Astrocyte (in vitro differentiated cells and primary cell): ENCODE results near the gene FICD. TPM values are rescaled to one million over a fixed set of nuclear protein-coding genes. Genes with fewer than 3 reads are reported as not detected.
A peak's percentile ranks its signal among the peaks of the same experiment; 100 is the strongest.

Source experiments
- DNase-seq: peaks from one replicate; pipeline ENCODE4 v3.0.0-alpha.2; 2010; ENCODE audit warnings: low read depth
- FAIRE-seq: peaks from 2 replicates; lab custom pipeline; 2011; peaks lifted over from hg19 to GRCh38; lab: Jason Lieb, UNC
- H2AFZ ChIP-seq: 2 replicates; pipeline ENCODE4 v1.6.0; 2012; ENCODE audit warnings: low read depth, low read length, inconsistent platforms
- H3K27ac ChIP-seq: 2 replicates; pipeline ENCODE4 v1.5.1; 2011; ENCODE audit warnings: low read depth, low read length, inconsistent platforms
- H3K27me3 ChIP-seq: 2 replicates; pipeline ENCODE4 v1.6.0; 2011; ENCODE audit warnings: low read length, inconsistent platforms; ENCODE audit not compliant: insufficient read depth
- H3K36me3 ChIP-seq: 2 replicates; pipeline ENCODE4 v1.5.1; 2011; ENCODE audit warnings: low read length, inconsistent platforms; ENCODE audit not compliant: insufficient read depth
- H3K4me1 ChIP-seq: 2 replicates; pipeline ENCODE4 v1.5.1; 2011; ENCODE audit warnings: low read length, inconsistent platforms; ENCODE audit not compliant: insufficient read depth
- H3K4me2 ChIP-seq: 2 replicates; pipeline ENCODE4 v1.6.0; 2012; ENCODE audit warnings: low read length, inconsistent platforms
- H3K4me3 ChIP-seq: 2 replicates; pipeline ENCODE4 v1.5.1; 2011; ENCODE audit warnings: low read depth, mild to moderate bottlenecking, low read length, inconsistent platforms; ENCODE audit not compliant: insufficient read depth
- H3K79me2 ChIP-seq: 2 replicates; pipeline ENCODE4 v1.6.0; 2012; ENCODE audit warnings: mild to moderate bottlenecking, low read length, inconsistent platforms; ENCODE audit not compliant: insufficient read depth
- H3K9ac ChIP-seq: 2 replicates; pipeline ENCODE4 v1.6.0; 2012; ENCODE audit warnings: mild to moderate bottlenecking, low read length, inconsistent platforms
- H3K9me3 ChIP-seq: 2 replicates; pipeline ENCODE4 v1.5.1; 2012; ENCODE audit warnings: low read depth, mild to moderate bottlenecking, low read length, inconsistent platforms; ENCODE audit not compliant: insufficient read depth
- H4K20me1 ChIP-seq: 2 replicates; pipeline ENCODE4 v1.6.0; 2012; ENCODE audit warnings: low read length, inconsistent platforms; ENCODE audit not compliant: insufficient read depth
- H3K27ac Mint-ChIP-seq: one replicate; pipeline ENCODE4 v1.8.0; 2021; ENCODE audit warnings: mild to moderate bottlenecking, mixed read lengths; ENCODE audit not compliant: unreplicated experiment
- H3K27me3 Mint-ChIP-seq: one replicate; pipeline ENCODE4 v1.8.0; 2021; ENCODE audit warnings: low read depth, mixed read lengths; ENCODE audit not compliant: unreplicated experiment
- H3K36me3 Mint-ChIP-seq: one replicate; pipeline ENCODE4 v1.8.0; 2021; ENCODE audit warnings: low read depth, mixed read lengths; ENCODE audit not compliant: unreplicated experiment
- H3K4me1 Mint-ChIP-seq: one replicate; pipeline ENCODE4 v1.8.0; 2021; ENCODE audit warnings: low read depth, mixed read lengths; ENCODE audit not compliant: unreplicated experiment
- H3K4me3 Mint-ChIP-seq: one replicate; pipeline ENCODE4 v1.8.0; 2021; ENCODE audit warnings: mild to moderate bottlenecking, moderate library complexity, mixed read lengths; ENCODE audit not compliant: unreplicated experiment
- H3K9me3 Mint-ChIP-seq: one replicate; pipeline ENCODE4 v1.8.0; 2021; ENCODE audit warnings: mild to moderate bottlenecking, mixed read lengths; ENCODE audit not compliant: unreplicated experiment
- EZH2 ChIP-seq: IDR thresholded peaks from 2 replicates; pipeline ENCODE4 v1.6.1; 2012; ENCODE audit warnings: mild to moderate bottlenecking, low read length, inconsistent platforms; ENCODE audit not compliant: insufficient read depth
- total RNA-seq: library from RNA; stranded (reverse); gene quantifications from 2 replicates; pipeline ENCODE4 v1.2.1, GENCODE V29; 2021
- TF ChIP-seq, protein P1 (sequence below): IDR thresholded peaks from 2 replicates; pipeline ENCODE4 v1.5.1; 2011; ENCODE audit warnings: low read depth, mild to moderate bottlenecking, inconsistent platforms, low read length, moderate library complexity; ENCODE audit not compliant: insufficient read depth

Gene FICD
- total RNA-seq, 1 donor from 2014 or later = 3.5 TPM

DNA sequence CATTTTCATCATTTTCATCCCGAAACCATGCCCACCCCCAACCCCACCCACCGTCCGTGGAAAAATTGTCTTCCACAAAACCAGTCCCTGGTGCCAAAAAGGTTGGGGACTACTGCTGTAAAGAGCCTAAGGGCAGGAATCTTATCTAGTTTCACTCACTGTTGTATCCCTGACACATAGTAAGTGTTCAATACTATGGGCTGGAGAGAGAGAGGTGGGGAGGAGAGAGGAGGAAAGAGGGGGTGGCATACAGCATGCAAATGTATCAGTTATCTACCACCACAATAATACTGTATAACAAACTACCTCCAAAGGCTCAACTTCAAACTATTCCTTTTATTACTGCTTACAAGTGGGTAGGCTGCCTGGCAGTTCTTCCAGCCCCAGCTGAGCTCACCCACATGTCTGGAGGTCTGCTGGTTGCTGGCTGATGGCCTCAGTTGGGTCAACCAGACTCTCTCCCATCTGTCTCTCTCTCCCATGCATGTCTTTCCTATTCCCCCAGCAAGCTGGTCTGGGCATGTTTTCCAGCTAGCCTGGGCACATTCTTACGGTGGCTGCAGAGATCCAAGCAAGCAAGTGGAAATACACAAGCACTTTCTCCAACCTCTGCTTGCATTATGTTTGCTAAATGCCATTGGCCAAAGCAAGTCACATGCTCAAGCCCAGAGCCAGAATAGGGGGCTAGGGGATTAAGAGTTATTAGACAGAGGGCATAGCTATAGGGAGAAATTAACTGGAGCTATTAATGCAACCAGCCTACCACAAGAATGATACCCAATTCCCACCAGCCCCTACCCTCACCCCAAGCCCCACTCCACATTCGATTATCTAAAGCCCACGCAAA lies 31.6 kb upstream of the FICD start:
- no peak overlapping the region for H3K9ac ChIP-seq
- Mint-ChIP-seq H3K9me3 (peaks cover 9% of the 10 kb centered on the region), H3K27ac (no peak overlapping the region), H3K36me3 (no peaks in the 10 kb centered on the region), H3K27me3 (peaks cover 5% of the 10 kb centered on the region), H3K4me3 (no peak overlapping the region), H3K4me1 (peaks cover 16% of the 10 kb centered on the region)
- H3K4me1 ChIP-seq = peaks cover 7% of the 10 kb centered on the region
- H3K27me3 ChIP-seq = no peaks in the 10 kb centered on the region
- FAIRE-seq (no peak), DNase-seq (no peak)
- TF ChIP-seq EZH2 = no peak
- TF ChIP-seq, protein P1, sequence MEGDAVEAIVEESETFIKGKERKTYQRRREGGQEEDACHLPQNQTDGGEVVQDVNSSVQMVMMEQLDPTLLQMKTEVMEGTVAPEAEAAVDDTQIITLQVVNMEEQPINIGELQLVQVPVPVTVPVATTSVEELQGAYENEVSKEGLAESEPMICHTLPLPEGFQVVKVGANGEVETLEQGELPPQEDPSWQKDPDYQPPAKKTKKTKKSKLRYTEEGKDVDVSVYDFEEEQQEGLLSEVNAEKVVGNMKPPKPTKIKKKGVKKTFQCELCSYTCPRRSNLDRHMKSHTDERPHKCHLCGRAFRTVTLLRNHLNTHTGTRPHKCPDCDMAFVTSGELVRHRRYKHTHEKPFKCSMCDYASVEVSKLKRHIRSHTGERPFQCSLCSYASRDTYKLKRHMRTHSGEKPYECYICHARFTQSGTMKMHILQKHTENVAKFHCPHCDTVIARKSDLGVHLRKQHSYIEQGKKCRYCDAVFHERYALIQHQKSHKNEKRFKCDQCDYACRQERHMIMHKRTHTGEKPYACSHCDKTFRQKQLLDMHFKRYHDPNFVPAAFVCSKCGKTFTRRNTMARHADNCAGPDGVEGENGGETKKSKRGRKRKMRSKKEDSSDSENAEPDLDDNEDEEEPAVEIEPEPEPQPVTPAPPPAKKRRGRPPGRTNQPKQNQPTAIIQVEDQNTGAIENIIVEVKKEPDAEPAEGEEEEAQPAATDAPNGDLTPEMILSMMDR = no peak
- no peak overlapping the region for H3K4me3 ChIP-seq
- H3K27ac ChIP-seq = no peak overlapping the region
- no peaks in the 10 kb centered on the region for H3K9me3 ChIP-seq
- H2AFZ ChIP-seq = no peak overlapping the region
- peak overlapping the region; percentile 74 for H3K4me2 ChIP-seq
- H3K79me2 ChIP-seq = no peaks in the 10 kb centered on the region
- no peaks in the 10 kb centered on the region for H3K36me3 ChIP-seq
- no peaks in the 10 kb centered on the region for H4K20me1 ChIP-seq

- peaks cover 16% of the 10 kb centered on the region for H3K4me1 Mint-ChIP-seq
Measured at GRCh38 chr12:108484431-108484830, 30.6 kb upstream of the FICD start.

More at GRCh38 chr12:108484431-108484830, 30.6 kb upstream of the FICD start:
- Mint-ChIP-seq H3K36me3 (no peaks in the 10 kb centered on the region), H3K27ac (no peak overlapping the region), H3K9me3 (peaks cover 9% of the 10 kb centered on the region), H3K27me3 (peaks cover 5% of the 10 kb centered on the region), H3K4me3 (no peak overlapping the region)
- Histone ChIP-seq H4K20me1 (no peaks in the 10 kb centered on the region), H3K36me3 (no peaks in the 10 kb centered on the region), H2AFZ (no peak overlapping the region), H3K27me3 (no peaks in the 10 kb centered on the region), H3K27ac (no peak overlapping the region), H3K4me2 (no peak overlapping the region), H3K4me3 (no peak overlapping the region), H3K4me1 (peaks cover 7% of the 10 kb centered on the region), H3K9me3 (no peaks in the 10 kb centered on the region), H3K9ac (no peak overlapping the region), H3K79me2 (no peaks in the 10 kb centered on the region)
- DNase-seq (no peak), FAIRE-seq (no peak)
- TF ChIP-seq, protein P1 = no peak
- TF ChIP-seq EZH2 = no peak
